CD8-positive, alpha-beta memory T cell (primary cell): ENCODE data around the gene TEX35. TPM values are rescaled to one million over a fixed set of nuclear protein-coding genes. Genes with fewer than 3 reads are reported as not detected.

ENCODE experiments used
- CTCF ChIA-PET: fragments of 350-600 bp; sonication (Branson Sonifier 250); formaldehyde crosslinking; loops from one replicate; lab custom pipeline; 2021; ENCODE audit warnings: antibody characterized with exemption; lab: Charles Lee
- POLR2A ChIA-PET: fragments of 350-600 bp; sonication (Branson Sonifier 250); formaldehyde crosslinking; loops from one replicate; lab custom pipeline; 2021; ENCODE audit warnings: antibody characterized with exemption; lab: Charles Lee
- DNase-seq, 5 donors: peaks; one replicate each; pipeline versions ENCODE4 v3.0.0 to v3.0.0-alpha.2; 2020 to 2022; ENCODE audit warnings: mixed read lengths in 1 of 5
- H3K27ac ChIP-seq: one replicate; pipeline ENCODE4 v1.7.0; 2013; ENCODE audit warnings: low read depth, mild to moderate bottlenecking, low read length, moderate library complexity
- H3K27me3 ChIP-seq: 2 replicates; pipeline ENCODE4 v1.7.0; 2013; ENCODE audit warnings: low read length, mild to moderate bottlenecking; ENCODE audit not compliant: insufficient read depth, poor library complexity, severe bottlenecking
- H3K36me3 ChIP-seq: 2 replicates; pipeline ENCODE4 v1.7.0; 2013; ENCODE audit warnings: mild to moderate bottlenecking, low read length, moderate library complexity; ENCODE audit not compliant: insufficient read depth
- H3K4me1 ChIP-seq: 2 replicates; pipeline ENCODE4 v1.7.0; 2013; ENCODE audit warnings: mild to moderate bottlenecking, low read length, moderate library complexity; ENCODE audit not compliant: insufficient read depth
- H3K4me3 ChIP-seq: 2 replicates; pipeline ENCODE4 v1.7.0; 2013; ENCODE audit warnings: mild to moderate bottlenecking, low read length
- H3K9me3 ChIP-seq: 2 replicates; pipeline ENCODE4 v1.7.0; 2013; ENCODE audit warnings: mild to moderate bottlenecking, low read length
- H3K27ac Mint-ChIP-seq, 8 donors: one replicate each; pipeline ENCODE4 v1.8.0; 2020 to 2021; ENCODE audit warnings: mixed read lengths in 8 of 8, mild to moderate bottlenecking in 6 of 8, inconsistent platforms in 3 of 8, moderate library complexity in 3 of 8
- H3K27me3 Mint-ChIP-seq, 2 donors: one replicate each; pipeline ENCODE4 v1.8.0; 2020 to 2021; ENCODE audit warnings: mixed read lengths in 2 of 2, mild to moderate bottlenecking in 1 of 2, moderate library complexity in 1 of 2
- H3K36me3 Mint-ChIP-seq, 3 donors: one replicate each; pipeline ENCODE4 v1.8.0; 2020 to 2021; ENCODE audit warnings: mixed read lengths in 3 of 3, inconsistent platforms in 1 of 3, mild to moderate bottlenecking in 1 of 3
- H3K4me1 Mint-ChIP-seq, 3 donors: one replicate each; pipeline ENCODE4 v1.8.0; 2020 to 2021; ENCODE audit warnings: mixed read lengths in 3 of 3, inconsistent platforms in 1 of 3, mild to moderate bottlenecking in 1 of 3
- H3K4me3 Mint-ChIP-seq, 7 donors: one replicate each; pipeline ENCODE4 v1.8.0; 2020 to 2021; ENCODE audit warnings: mixed read lengths in 7 of 7, mild to moderate bottlenecking in 6 of 7, moderate library complexity in 4 of 7, inconsistent platforms in 2 of 7
- H3K9me3 Mint-ChIP-seq, 5 donors: one replicate each; pipeline ENCODE4 v1.8.0; 2020 to 2022; ENCODE audit warnings: mixed read lengths in 5 of 5, mild to moderate bottlenecking in 3 of 5, moderate library complexity in 2 of 5, inconsistent platforms in 1 of 5
- polyA plus RNA-seq: library from polyadenylated mRNA; unstranded; fragments of 300-500 nt; fragmentation: Illumina TruSeq; gene quantifications from one replicate; pipeline ENCODE4 v1.2.3, GENCODE V29; 2021
- total RNA-seq, 2 experiments: library from RNA; stranded (reverse); gene quantifications; one replicate each; pipeline ENCODE4 v1.2.3, GENCODE V29; 2021

Gene TEX35
- total and polyA plus RNA-seq, 3 experiments from 2014 or later = not detected

GRCh38 chr1:178528953-178529335 lies 16.0 kb downstream of the TEX35 start:
- no peak overlapping the region for H3K4me3 Mint-ChIP-seq
- H3K9me3 Mint-ChIP-seq = no peaks in the 10 kb centered on the region
- POLR2A ChIA-PET = no interaction called here
- H3K27me3 ChIP-seq = no peaks in the 10 kb centered on the region
- H3K36me3 ChIP-seq = no peaks in the 10 kb centered on the region
- DNase-seq = no peak
- CTCF ChIA-PET = interaction anchor here (1.4 to 1.9 kb wide), 4 partner anchors 11 to 474 kb away, joined by 4 to 8 read pairs (median 5); no protein-coding TSS in a partner anchor
- H3K4me1 Mint-ChIP-seq = peaks cover 0 to 5% (median 2%) of the 10 kb centered on the region in 3 donors
- no peaks in the 10 kb centered on the region for H3K36me3 Mint-ChIP-seq
- peaks cover 0 to 7% of the 10 kb centered on the region in 2 donors for H3K27me3 Mint-ChIP-seq
- no peaks in the 10 kb centered on the region for H3K9me3 ChIP-seq
- H3K27ac ChIP-seq = no peak overlapping the region
- H3K4me3 ChIP-seq = no peak overlapping the region
- H3K4me1 ChIP-seq = peaks cover 4% of the 10 kb centered on the region
- H3K27ac Mint-ChIP-seq = peak overlapping the region in 1 of 8 donors; percentile 38

GRCh38 chr1:178529364-178530036 lies 16.6 kb downstream of the TEX35 start:
- ChIA-PET CTCF (interaction anchor here (1.4 to 1.9 kb wide), 3 partner anchors 10 to 28 kb away, joined by 4 to 6 read pairs (median 4); no protein-coding TSS in a partner anchor), POLR2A (no interaction called here)
- peak overlapping the region in 1 of 8 donors; percentile 52 for H3K27ac Mint-ChIP-seq
- H3K4me1 Mint-ChIP-seq = peaks cover 0 to 5% (median 2%) of the 10 kb centered on the region in 3 donors
- Histone ChIP-seq H3K4me3 (no peak overlapping the region), H3K4me1 (peaks cover 4% of the 10 kb centered on the region), H3K36me3 (no peaks in the 10 kb centered on the region), H3K27me3 (no peaks in the 10 kb centered on the region), H3K27ac (no peak overlapping the region), H3K9me3 (no peaks in the 10 kb centered on the region)
- H3K4me3 Mint-ChIP-seq = no peak overlapping the region
- DNase-seq = no peak
- H3K9me3 Mint-ChIP-seq = no peaks in the 10 kb centered on the region
- no peaks in the 10 kb centered on the region for H3K36me3 Mint-ChIP-seq
- H3K27me3 Mint-ChIP-seq = peaks cover 0 to 7% of the 10 kb centered on the region in 2 donors

- CTCF ChIA-PET = interaction anchor here (1.9 kb wide), 1 partner anchor 29 kb away, joined by 6 read pairs; no protein-coding TSS in a partner anchor
- Histone ChIP-seq H3K27me3 (no peaks in the 10 kb centered on the region), H3K36me3 (no peaks in the 10 kb centered on the region), H3K4me3 (no peak overlapping the region), H3K4me1 (peaks cover 4% of the 10 kb centered on the region), H3K27ac (no peak overlapping the region), H3K9me3 (no peaks in the 10 kb centered on the region)
- peaks cover 0 to 7% of the 10 kb centered on the region in 2 donors for H3K27me3 Mint-ChIP-seq
- POLR2A ChIA-PET = no interaction called here
- peaks cover 0 to 5% (median 2%) of the 10 kb centered on the region in 3 donors for H3K4me1 Mint-ChIP-seq
- H3K4me3 Mint-ChIP-seq = no peak overlapping the region
- no peak overlapping the region for H3K27ac Mint-ChIP-seq
- H3K36me3 Mint-ChIP-seq = no peaks in the 10 kb centered on the region
- H3K9me3 Mint-ChIP-seq = no peaks in the 10 kb centered on the region
- DNase-seq = no peak
These were observed 17.1 kb downstream of the TEX35 start for GRCh38 chr1:178530037-178530402.

- no peaks in the 10 kb centered on the region for H3K9me3 ChIP-seq
- Mint-ChIP-seq H3K9me3 (no peaks in the 10 kb centered on the region), H3K4me3 (no peak overlapping the region), H3K4me1 (peaks cover 0 to 5% (median 2%) of the 10 kb centered on the region in 3 donors), H3K27me3 (peaks cover 0 to 7% of the 10 kb centered on the region in 2 donors), H3K27ac (peak overlapping the region in 1 of 8 donors; percentile 52), H3K36me3 (no peaks in the 10 kb centered on the region)
- H3K27ac ChIP-seq = no peak overlapping the region
- DNase-seq = no peak
- H3K4me1 ChIP-seq = peaks cover 4% of the 10 kb centered on the region
- POLR2A ChIA-PET = no interaction called here
- no peak overlapping the region for H3K4me3 ChIP-seq
- no peaks in the 10 kb centered on the region for H3K36me3 ChIP-seq
- H3K27me3 ChIP-seq = no peaks in the 10 kb centered on the region
- CTCF ChIA-PET = no interaction called here
These were observed 17.6 kb downstream of the TEX35 start for GRCh38 chr1:178530502-178530901.

GRCh38 chr1:178531887-178532286 lies 19.0 kb downstream of the TEX35 start:
- H3K9me3 ChIP-seq = no peaks in the 10 kb centered on the region
- H3K27me3 ChIP-seq = no peaks in the 10 kb centered on the region
- Mint-ChIP-seq H3K27me3 (peaks cover 2 to 7% of the 10 kb centered on the region in 2 donors), H3K36me3 (no peaks in the 10 kb centered on the region), H3K4me3 (no peak overlapping the region), H3K4me1 (peaks cover 0 to 5% (median 2%) of the 10 kb centered on the region in 3 donors), H3K27ac (no peak overlapping the region), H3K9me3 (no peaks in the 10 kb centered on the region)
- H3K36me3 ChIP-seq = no peaks in the 10 kb centered on the region
- ChIA-PET POLR2A (no interaction called here), CTCF (interaction anchor here (0.8 to 2.9 kb wide), 7 partner anchors 9 to 1283 kb away, joined by 4 to 21 read pairs (median 8); no protein-coding TSS in a partner anchor)
- no peak overlapping the region for H3K4me3 ChIP-seq
- H3K27ac ChIP-seq = no peak overlapping the region
- peaks cover 4% of the 10 kb centered on the region for H3K4me1 ChIP-seq
- peak in 1 of 5 donors; percentile 6 for DNase-seq

GRCh38 chr1:178532392-178532791 lies 19.5 kb downstream of the TEX35 start:
- Mint-ChIP-seq H3K4me1 (peaks cover 0 to 5% (median 2%) of the 10 kb centered on the region in 3 donors), H3K27ac (no peak overlapping the region), H3K4me3 (peak overlapping the region in 1 of 7 donors; percentile 73), H3K27me3 (peaks cover 2 to 7% of the 10 kb centered on the region in 2 donors), H3K9me3 (no peaks in the 10 kb centered on the region), H3K36me3 (no peaks in the 10 kb centered on the region)
- H3K9me3 ChIP-seq = no peaks in the 10 kb centered on the region
- no peak overlapping the region for H3K27ac ChIP-seq
- H3K36me3 ChIP-seq = no peaks in the 10 kb centered on the region
- ChIA-PET POLR2A (no interaction called here), CTCF (interaction anchor here (0.8 to 2.9 kb wide), 8 partner anchors 9 to 1282 kb away, joined by 4 to 21 read pairs (median 9); no protein-coding TSS in a partner anchor)
- peaks cover 4% of the 10 kb centered on the region for H3K4me1 ChIP-seq
- H3K27me3 ChIP-seq = no peaks in the 10 kb centered on the region
- no peak overlapping the region for H3K4me3 ChIP-seq
- DNase-seq = peak; percentile 53 to 71 (median 59)

GRCh38 chr1:178533121-178533946 lies 20.4 kb downstream of the TEX35 start:
- Mint-ChIP-seq H3K27me3 (peaks cover 6 to 7% of the 10 kb centered on the region in 2 donors), H3K4me3 (no peak overlapping the region), H3K4me1 (peaks cover 0 to 5% (median 2%) of the 10 kb centered on the region in 3 donors), H3K27ac (no peak overlapping the region), H3K36me3 (no peaks in the 10 kb centered on the region), H3K9me3 (no peaks in the 10 kb centered on the region)
- H3K4me1 ChIP-seq = peaks cover 4% of the 10 kb centered on the region
- no peaks in the 10 kb centered on the region for H3K9me3 ChIP-seq
- H3K36me3 ChIP-seq = no peaks in the 10 kb centered on the region
- POLR2A ChIA-PET = interaction anchor here (0.7 kb wide), 1 partner anchor 9 kb away, joined by 3 read pairs; no protein-coding TSS in a partner anchor
- H3K27ac ChIP-seq = no peak overlapping the region
- H3K4me3 ChIP-seq = no peak overlapping the region
- no peaks in the 10 kb centered on the region for H3K27me3 ChIP-seq
- CTCF ChIA-PET = interaction anchor here (1.9 to 2.9 kb wide), 5 partner anchors 10 to 1281 kb away, joined by 5 to 21 read pairs (median 10); no protein-coding TSS in a partner anchor
- no peak for DNase-seq
